Measurements from ENCODE around the gene GIMD1. TPM values are rescaled to one million over a fixed set of nuclear protein-coding genes. Genes with fewer than 3 reads are reported as not detected.

GIMD1 gene
- total RNA-seq, 1 donor from 2014 or later = not detected

DNA sequence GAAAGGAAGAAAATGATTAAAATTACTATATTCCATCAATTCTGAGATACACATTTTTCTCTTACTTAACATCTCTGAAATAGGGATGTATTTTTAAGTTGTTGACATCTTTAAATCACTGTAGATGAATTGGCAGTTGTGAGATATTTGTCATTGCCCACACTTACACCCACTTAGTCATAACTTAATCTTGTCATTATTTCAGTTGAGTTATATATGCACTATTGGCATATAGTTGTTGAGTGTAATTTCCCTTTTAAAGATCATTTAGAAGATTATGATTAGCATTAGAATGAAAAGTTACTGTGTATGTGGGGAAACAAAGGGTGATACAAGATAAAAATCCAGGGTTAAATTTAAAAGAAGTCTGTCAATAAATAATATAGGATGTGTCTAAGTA is 50.1 kb downstream of the GIMD1 start:
- Mint-ChIP-seq H3K9me3 (no peaks in the 10 kb centered on the region), H3K4me3 (no peak overlapping the region), H3K27me3 (ENCODE audit: insufficient read depth) (no peaks in the 10 kb centered on the region), H3K4me1 (ENCODE audit: low read depth) (peaks cover 29% of the 10 kb centered on the region), H3K27ac (no peak overlapping the region), H3K36me3 (ENCODE audit: low read depth) (peaks cover 13% of the 10 kb centered on the region)
- DNase-seq (ENCODE audit: low spot score) = no peak
- intact Hi-C loops (cut with micrococcal nuclease) = loop anchor here (5.0 to 10.0 kb wide), 4 partner anchors 1171 to 1616 kb away; partner anchors contain the start of genes CYP2U1 and TET2

DNA sequence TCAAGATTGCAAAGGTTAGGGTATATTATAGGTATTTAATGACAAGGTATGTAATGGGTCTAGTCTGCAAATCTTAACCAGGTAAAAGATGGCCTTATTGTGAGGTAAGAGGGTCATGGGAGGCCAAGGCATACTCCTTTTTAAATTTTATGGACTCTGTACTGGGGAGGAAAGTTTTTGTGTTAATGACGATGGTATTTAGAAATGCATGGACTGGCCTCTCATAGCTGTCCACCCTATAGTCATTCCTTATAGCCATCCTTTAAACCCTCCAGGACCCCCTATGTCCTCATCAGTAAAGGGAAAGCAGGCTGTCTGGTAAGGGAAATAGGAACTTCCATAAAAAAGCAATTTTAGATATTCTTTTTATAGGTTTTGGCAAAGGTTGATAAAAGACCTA is 50.8 kb downstream of the GIMD1 start:
- Mint-ChIP-seq H3K27me3 (ENCODE audit: insufficient read depth) (no peaks in the 10 kb centered on the region), H3K9me3 (no peaks in the 10 kb centered on the region), H3K4me1 (ENCODE audit: low read depth) (peaks cover 30% of the 10 kb centered on the region), H3K36me3 (ENCODE audit: low read depth) (peaks cover 13% of the 10 kb centered on the region), H3K4me3 (no peak overlapping the region), H3K27ac (no peak overlapping the region)
- intact Hi-C loops (cut with micrococcal nuclease) = loop anchor here (2.0 to 10.0 kb wide), 5 partner anchors 51 to 1617 kb away; partner anchors contain the start of genes CYP2U1 and TET2
- DNase-seq (ENCODE audit: low spot score) = no peak

- H3K36me3 Mint-ChIP-seq (ENCODE audit: low read depth) = peaks cover 14% of the 10 kb centered on the region
- H3K4me1 Mint-ChIP-seq (ENCODE audit: low read depth) = peaks cover 30% of the 10 kb centered on the region
- H3K9me3 Mint-ChIP-seq = no peaks in the 10 kb centered on the region
- DNase-seq (ENCODE audit: low spot score) = no peak
- H3K27me3 Mint-ChIP-seq (ENCODE audit: insufficient read depth) = no peaks in the 10 kb centered on the region
- intact Hi-C loops (cut with micrococcal nuclease) = loop anchor here (1.0 to 10.0 kb wide), 7 partner anchors 50 to 1618 kb away; partner anchors contain the start of genes CYP2U1, GSTCD, INTS12 and PPA2
- no peak overlapping the region for H3K4me3 Mint-ChIP-seq
- no peak overlapping the region for H3K27ac Mint-ChIP-seq
Observed at GRCh38 chr4:106316773-106317409, 51.7 kb downstream of the GIMD1 start.

DNA sequence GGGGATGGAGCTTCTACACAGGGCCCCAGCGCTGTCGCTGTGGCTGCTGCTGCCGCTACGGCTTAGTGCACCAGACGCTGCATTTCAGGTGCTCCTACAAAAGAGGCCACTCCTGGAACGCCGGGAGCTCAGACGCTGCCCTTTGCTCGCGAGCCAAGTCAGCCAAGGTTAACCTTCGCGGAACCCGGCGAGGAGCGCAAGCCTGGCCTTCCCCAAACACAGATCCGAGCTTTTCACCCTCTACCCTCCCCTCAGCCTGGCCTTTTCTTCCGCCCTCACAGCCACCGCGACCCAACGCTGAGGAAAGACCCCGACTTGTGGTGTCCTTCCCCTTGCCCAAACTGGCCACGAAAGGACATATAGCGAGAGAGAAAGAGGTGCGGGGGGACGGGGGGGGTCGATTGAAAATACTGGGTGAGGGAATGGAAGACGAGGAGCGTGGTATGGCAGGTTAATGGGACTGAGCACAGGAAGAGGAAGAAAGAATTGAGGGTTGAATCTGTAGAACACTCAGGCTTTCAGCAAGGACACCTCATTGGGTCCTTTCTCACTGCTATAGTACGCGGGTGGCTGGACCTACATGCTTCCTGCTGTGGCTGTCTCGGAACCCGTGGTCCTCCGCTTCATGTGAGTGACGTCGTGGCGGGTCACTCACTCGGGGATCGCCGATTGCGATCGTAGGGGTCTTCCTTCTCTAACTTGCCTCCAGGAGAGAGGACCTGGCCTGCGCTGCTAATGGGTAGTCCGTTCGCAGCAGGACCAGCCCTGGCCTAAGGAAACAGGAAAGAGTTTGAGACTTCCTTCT is 52.4 kb downstream of the GIMD1 start, which contains the start of the genes AIMP1 and TBCK:
AIMP1 (plus strand) TSS at position 583 of the 805 bp plus-strand sequence. CDS start 8,460 bp downstream, outside the sequence.
TBCK (minus strand) TSS at position 242 of the 805 bp plus-strand sequence. CDS start 7,249 bp downstream, outside the sequence.
- peaks cover 30% of the 10 kb centered on the region for H3K4me1 Mint-ChIP-seq (ENCODE audit: low read depth)
- peaks cover 14% of the 10 kb centered on the region for H3K36me3 Mint-ChIP-seq (ENCODE audit: low read depth)
- no peak within 1 kb of the TSS for H3K27ac Mint-ChIP-seq
- H3K9me3 Mint-ChIP-seq = no peaks in the 10 kb centered on the region
- DNase-seq (ENCODE audit: low spot score) = peak; percentile 83
- H3K4me3 Mint-ChIP-seq = no peak within 1 kb of the TSS
- intact Hi-C loops (cut with micrococcal nuclease) = loop anchor here (1.0 to 10.0 kb wide), 8 partner anchors 13 to 1619 kb away; partner anchors contain the start of genes CYP2U1, GSTCD, INTS12 and PPA2
- H3K27me3 Mint-ChIP-seq (ENCODE audit: insufficient read depth) = no peaks in the 10 kb centered on the region

- no peak overlapping the region for H3K4me3 Mint-ChIP-seq
- intact Hi-C loops (cut with micrococcal nuclease) = loop anchor here (2.0 to 10.0 kb wide), 5 partner anchors 13 to 1619 kb away; partner anchors contain the start of genes CYP2U1 and TET2
- no peak overlapping the region for H3K27ac Mint-ChIP-seq
Observed at GRCh38 chr4:106315476-106315967, 53.1 kb downstream of the GIMD1 start.

GRCh38 chr4:106314960-106315359 is 53.6 kb downstream of the GIMD1 start:
- DNase-seq (ENCODE audit: low spot score) = no peak
- H3K4me1 Mint-ChIP-seq (ENCODE audit: low read depth) = peaks cover 26% of the 10 kb centered on the region
- peaks cover 6% of the 10 kb centered on the region for H3K36me3 Mint-ChIP-seq (ENCODE audit: low read depth)
- no peak overlapping the region for H3K27ac Mint-ChIP-seq
- intact Hi-C loops (cut with micrococcal nuclease) = loop anchor here (2.0 to 10.0 kb wide), 5 partner anchors 14 to 1620 kb away; partner anchors contain the start of genes CYP2U1 and TET2
- H3K27me3 Mint-ChIP-seq (ENCODE audit: insufficient read depth) = no peaks in the 10 kb centered on the region
- H3K4me3 Mint-ChIP-seq = no peak overlapping the region
- no peaks in the 10 kb centered on the region for H3K9me3 Mint-ChIP-seq

More at GRCh38 chr4:106315476-106315967, 53.1 kb downstream of the GIMD1 start:
- DNase-seq (ENCODE audit: low spot score) = peak; percentile 19
- peaks cover 30% of the 10 kb centered on the region for H3K4me1 Mint-ChIP-seq (ENCODE audit: low read depth)
- no peaks in the 10 kb centered on the region for H3K9me3 Mint-ChIP-seq
- no peaks in the 10 kb centered on the region for H3K27me3 Mint-ChIP-seq (ENCODE audit: insufficient read depth)
- peaks cover 10% of the 10 kb centered on the region for H3K36me3 Mint-ChIP-seq (ENCODE audit: low read depth)

DNA sequence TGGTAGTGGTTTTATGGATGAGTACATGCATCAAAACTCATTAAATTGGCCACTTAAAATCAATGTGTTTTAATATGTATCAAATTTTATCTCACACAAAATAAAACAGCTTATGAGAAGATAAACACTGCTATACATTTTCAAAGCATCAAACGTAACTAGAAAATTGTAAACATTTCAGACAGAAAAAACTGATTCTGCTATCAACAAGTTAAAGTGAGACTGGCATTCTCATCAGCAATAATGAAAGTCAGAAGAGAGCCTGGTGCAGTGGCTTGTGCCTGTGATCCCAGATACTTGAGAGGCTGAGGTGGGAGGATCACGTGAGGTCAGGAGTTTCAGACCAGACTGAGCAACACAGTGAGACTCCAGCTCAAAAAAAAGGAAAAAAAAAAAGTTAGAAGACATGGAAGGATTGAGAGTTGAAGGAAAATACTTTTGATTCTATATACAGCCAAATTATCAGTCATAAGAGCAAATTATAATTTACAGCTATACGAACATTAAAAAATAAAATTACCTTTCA is 55.5 kb downstream of the GIMD1 start:
- intact Hi-C loops (cut with micrococcal nuclease) = loop anchor here (10.0 kb wide), 1 partner anchor 1622 kb away; the partner anchor contains the start of gene CYP2U1
- peaks cover 7% of the 10 kb centered on the region for H3K36me3 Mint-ChIP-seq (ENCODE audit: low read depth)
- no peaks in the 10 kb centered on the region for H3K27me3 Mint-ChIP-seq (ENCODE audit: insufficient read depth)
- peaks cover 24% of the 10 kb centered on the region for H3K4me1 Mint-ChIP-seq (ENCODE audit: low read depth)
- no peak overlapping the region for H3K27ac Mint-ChIP-seq
- no peak for DNase-seq (ENCODE audit: low spot score)
- H3K4me3 Mint-ChIP-seq = peak overlapping the region; percentile 2
- H3K9me3 Mint-ChIP-seq = no peaks in the 10 kb centered on the region

DNA sequence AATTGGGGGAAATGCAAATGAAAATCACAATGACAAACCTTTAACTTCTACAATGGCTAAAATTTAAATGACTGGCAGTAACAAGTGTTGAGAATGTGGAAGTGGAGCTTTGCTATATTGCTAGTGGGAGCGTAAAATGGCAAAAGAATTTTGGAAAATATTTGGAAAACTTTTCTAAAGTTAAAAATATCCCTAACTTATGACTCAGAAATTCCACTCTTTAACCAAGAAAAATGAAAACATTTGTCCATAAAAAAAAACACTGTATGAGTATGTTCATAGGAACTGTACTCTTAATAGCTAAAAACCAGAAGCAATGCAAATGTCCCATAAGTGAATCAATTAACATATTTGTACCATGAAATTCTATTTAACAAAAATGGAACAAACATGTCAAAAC is 56.2 kb downstream of the GIMD1 start:
- intact Hi-C loops (cut with micrococcal nuclease) = loop anchor here (10.0 kb wide), 1 partner anchor 1622 kb away; the partner anchor contains the start of gene CYP2U1
- Mint-ChIP-seq H3K9me3 (no peaks in the 10 kb centered on the region), H3K27me3 (ENCODE audit: insufficient read depth) (no peaks in the 10 kb centered on the region), H3K36me3 (ENCODE audit: low read depth) (peaks cover 7% of the 10 kb centered on the region), H3K27ac (no peak overlapping the region), H3K4me1 (ENCODE audit: low read depth) (peaks cover 24% of the 10 kb centered on the region), H3K4me3 (no peak overlapping the region)
- no peak for DNase-seq (ENCODE audit: low spot score)

Other genes with a start within 250 kb of the GIMD1 start
- 24.4 and 25.1 TPM in 2 replicates for gene TBCK, start 52.6 kb downstream of the GIMD1 start, total RNA-seq
- 86.4 and 86.9 TPM in 2 replicates for gene AIMP1, start 52.2 kb downstream of the GIMD1 start, total RNA-seq